Lower leg skin (tissue), 4 donors: ENCODE data around the gene HAND1. TPM values are rescaled to one million over a fixed set of nuclear protein-coding genes. Genes with fewer than 3 reads are reported as not detected.

Experiments
- DNase-seq, 2 donors: peaks; one replicate each; pipeline ENCODE4 v3.0.0-alpha.2; 2019; ENCODE audit warnings: low spot score in 2 of 2
- H3K4me3 ChIP-seq: fragments of 200-600 bp; sonication (generic); 2 replicates; pipeline ENCODE4 v1.5.1; 2017; ENCODE audit warnings: mild to moderate bottlenecking, low read depth; ENCODE audit not compliant: poor library complexity, severe bottlenecking
- CTCF ChIP-seq, 3 donors: fragments of 450-650 bp; IDR thresholded peaks; one replicate each; pipeline ENCODE4 v1.5.1; 2016; ENCODE audit warnings: antibody characterized with exemption in 3 of 3, mild to moderate bottlenecking in 3 of 3, moderate library complexity in 2 of 3
- POLR2A ChIP-seq, 2 donors: fragments of 450-650 bp; IDR thresholded peaks; one replicate each; pipeline ENCODE4 v1.6.1; 2016 to 2017; ENCODE audit warnings: antibody characterized with exemption in 2 of 2, mild to moderate bottlenecking in 1 of 2, moderate library complexity in 1 of 2
- WGBS, 2 donors: methylation state at CpG; one replicate each; pipeline ENCODE4 v1.1.5; 2018; 5-methylcytosine and 5-hydroxymethylcytosine counted together
- intact Hi-C: fragments of 100-400 bp; cut with DNase I; formaldehyde crosslinking; loops from one replicate; pipeline ENCODE4 v1.15.0; 2023; ENCODE audit warnings: low total_unique reads
- total RNA-seq, 4 donors: library from RNA; depleted of rRNA; stranded (reverse); fragments of >200 nt; gene quantifications; one replicate each; pipeline ENCODE4 v1.1.0, GENCODE V29; 2016

Gene HAND1
- total RNA-seq, 4 donors from 2014 or later: not detected

DNA sequence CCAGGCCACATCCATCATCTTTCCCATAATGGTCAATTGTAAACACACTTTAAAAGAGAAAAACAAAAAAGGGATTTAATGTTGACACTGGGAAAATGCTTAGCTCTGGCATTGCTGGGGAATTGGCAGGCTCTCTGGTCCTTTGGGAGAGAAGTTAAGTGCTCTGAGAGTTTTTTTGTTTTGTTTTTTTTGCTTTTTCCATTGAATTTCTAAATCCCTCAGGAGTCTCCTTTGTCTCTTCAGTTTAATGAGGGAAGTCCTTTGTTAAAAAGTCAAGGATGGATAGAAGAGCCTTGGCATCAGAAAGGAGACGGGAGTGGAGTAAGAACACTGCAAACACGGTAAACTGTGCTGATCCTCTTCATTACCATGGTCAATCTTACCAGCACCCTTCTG is 7.1 kb upstream of the HAND1 start:
- no peak overlapping the region for H3K4me3 ChIP-seq
- TF ChIP-seq POLR2A (IDR thresholded peaks at IDR 0.05): no peak
- TF ChIP-seq CTCF (IDR thresholded peaks at IDR 0.05): no peak
- intact Hi-C loops: no loop called here
- no peak for DNase-seq
- WGBS, 2 donors: 16 to 21% methylated on average over 2 of the region's 2 CpGs

GRCh38 chr5:154484393-154485095 is 6.5 kb upstream of the HAND1 start:
- intact Hi-C loops: no loop called here
- TF ChIP-seq POLR2A (IDR thresholded peaks at IDR 0.05) (no peak), CTCF (IDR thresholded peaks at IDR 0.05) (no peak)
- WGBS, 2 donors: 5 to 15% methylated on average over 15 of the region's 15 CpGs
- DNase-seq: peak in 1 of 2 donors; percentile 59
- H3K4me3 ChIP-seq: no peak overlapping the region

GRCh38 chr5:154483654-154484392 is 5.8 kb upstream of the HAND1 start:
- intact Hi-C loops: no loop called here
- peak in 1 of 2 donors; percentile 75 for DNase-seq
- 10 to 12% methylated on average over 34 of the region's 34 CpGs for WGBS, 2 donors
- TF ChIP-seq CTCF (IDR thresholded peaks at IDR 0.05): no peak
- TF ChIP-seq POLR2A (IDR thresholded peaks at IDR 0.05): no peak
- no peak overlapping the region for H3K4me3 ChIP-seq

GRCh38 chr5:154482528-154483449 is 4.8 kb upstream of the HAND1 start:
- intact Hi-C loops: no loop called here
- TF ChIP-seq CTCF (IDR thresholded peaks at IDR 0.05) (no peak), POLR2A (IDR thresholded peaks at IDR 0.05) (no peak)
- WGBS, 2 donors: 11 to 17% methylated on average over 49 of the region's 49 CpGs
- peak in 1 of 2 donors; percentile 79 for DNase-seq
- no peak overlapping the region for H3K4me3 ChIP-seq

DNA sequence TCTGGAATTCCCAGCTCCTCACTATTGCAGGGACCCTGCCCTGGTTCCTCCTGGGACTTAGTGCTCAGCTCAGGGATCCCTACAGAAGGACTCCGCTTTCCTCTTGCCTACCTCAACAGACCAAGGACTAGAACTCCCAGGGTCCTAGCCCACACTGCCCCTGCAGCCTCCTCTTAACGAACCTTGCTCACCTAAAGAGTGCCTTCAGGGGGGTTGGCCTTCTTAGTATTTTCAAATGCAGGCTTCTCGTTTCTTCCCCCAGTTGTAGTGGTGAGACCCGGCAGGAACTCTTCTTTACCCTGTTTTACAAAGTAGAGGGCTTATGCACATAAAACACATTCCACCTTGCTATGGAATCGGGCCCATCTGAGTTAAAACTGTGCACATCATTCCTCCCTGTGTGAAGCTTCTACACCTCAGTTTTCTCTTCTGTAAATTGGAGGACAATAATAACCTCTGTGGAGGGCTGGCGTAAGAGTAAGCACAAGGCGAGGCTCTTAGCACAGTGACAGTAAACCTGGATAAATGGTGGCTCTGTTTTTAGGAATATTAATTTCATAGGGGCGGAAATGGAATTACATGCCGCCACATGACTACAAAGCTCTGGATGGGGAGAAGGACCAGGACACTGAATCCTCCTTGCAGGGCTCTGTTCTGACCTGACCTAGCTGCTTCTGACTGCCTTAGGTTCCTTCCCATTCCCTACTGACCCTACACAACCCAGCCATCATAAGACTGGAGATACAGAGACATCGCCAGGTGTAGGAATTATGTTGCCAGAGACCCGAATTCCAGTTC is 3.8 kb upstream of the HAND1 start:
- no peak for TF ChIP-seq POLR2A (IDR thresholded peaks at IDR 0.05)
- no peak for TF ChIP-seq CTCF (IDR thresholded peaks at IDR 0.05)
- peak in 1 of 2 donors; percentile 57 for DNase-seq
- H3K4me3 ChIP-seq: no peak overlapping the region
- intact Hi-C loops: no loop called here
- WGBS, 2 donors: 33 to 50% methylated on average over 11 of the region's 11 CpGs
